Prostate gland (tissue), 2 donors: Measurements from ENCODE around the gene ASXL2.

Experiments
- POLR2A ChIP-seq: fragments of 450-650 bp; IDR thresholded peaks from one replicate; pipeline ENCODE4 v1.6.1; 2016; ENCODE audit warnings: antibody characterized with exemption, mild to moderate bottlenecking
- TF ChIP-seq, protein P1 (sequence below), 4 experiments: fragments of 200-600 bp in 2 of 4; fragments of 450-650 bp in 2 of 4; sonication (generic) in 2 of 4; IDR thresholded peaks; 1 replicate in 3 of 4; 2 replicates in 1 of 4; pipeline ENCODE4 v1.5.1; 2016 to 2019; ENCODE audit warnings: antibody characterized with exemption in 4 of 4, mild to moderate bottlenecking in 2 of 4, moderate library complexity in 2 of 4

DNA sequence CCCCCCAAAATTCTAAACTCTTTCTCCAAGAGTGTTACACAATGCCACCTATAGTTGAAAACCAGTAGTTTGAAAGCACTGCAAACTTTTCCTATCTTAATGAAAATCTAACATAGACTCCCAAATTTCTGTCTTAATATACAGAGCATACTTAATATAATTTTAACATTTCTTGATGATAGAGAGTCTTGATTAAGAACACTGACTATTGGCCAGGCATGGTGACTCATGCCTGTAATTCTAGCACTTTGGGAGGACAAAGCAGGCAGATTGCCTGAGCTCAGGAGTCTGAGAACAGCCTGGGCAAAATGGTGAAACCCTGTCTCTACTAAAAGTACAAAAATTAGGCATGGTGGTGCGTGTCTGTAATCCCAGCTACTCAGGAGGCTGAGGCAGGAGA lies 34.2 kb downstream of the ASXL2 start:
- TF ChIP-seq, protein P1, sequence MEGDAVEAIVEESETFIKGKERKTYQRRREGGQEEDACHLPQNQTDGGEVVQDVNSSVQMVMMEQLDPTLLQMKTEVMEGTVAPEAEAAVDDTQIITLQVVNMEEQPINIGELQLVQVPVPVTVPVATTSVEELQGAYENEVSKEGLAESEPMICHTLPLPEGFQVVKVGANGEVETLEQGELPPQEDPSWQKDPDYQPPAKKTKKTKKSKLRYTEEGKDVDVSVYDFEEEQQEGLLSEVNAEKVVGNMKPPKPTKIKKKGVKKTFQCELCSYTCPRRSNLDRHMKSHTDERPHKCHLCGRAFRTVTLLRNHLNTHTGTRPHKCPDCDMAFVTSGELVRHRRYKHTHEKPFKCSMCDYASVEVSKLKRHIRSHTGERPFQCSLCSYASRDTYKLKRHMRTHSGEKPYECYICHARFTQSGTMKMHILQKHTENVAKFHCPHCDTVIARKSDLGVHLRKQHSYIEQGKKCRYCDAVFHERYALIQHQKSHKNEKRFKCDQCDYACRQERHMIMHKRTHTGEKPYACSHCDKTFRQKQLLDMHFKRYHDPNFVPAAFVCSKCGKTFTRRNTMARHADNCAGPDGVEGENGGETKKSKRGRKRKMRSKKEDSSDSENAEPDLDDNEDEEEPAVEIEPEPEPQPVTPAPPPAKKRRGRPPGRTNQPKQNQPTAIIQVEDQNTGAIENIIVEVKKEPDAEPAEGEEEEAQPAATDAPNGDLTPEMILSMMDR (IDR thresholded peaks at IDR 0.05): no peak
- TF ChIP-seq POLR2A: no peak
